Measurements from ENCODE around the gene PARP12.

PARP12 gene

GRCh38 chr7:140048138-140048537, 14.6 kb downstream of the PARP12 start:
- Histone ChIP-seq H3K9ac (ENCODE audit: low read depth, low read length) (no peak overlapping the region), H3K4me2 (ENCODE audit: insufficient read depth, low read length) (no peak overlapping the region), H4K20me1 (ENCODE audit: insufficient read depth, low read length) (no peaks in the 10 kb centered on the region), H3K36me3 (ENCODE audit: insufficient read depth, low read length) (peaks cover 54% of the 10 kb centered on the region), H3K9me3 (ENCODE audit: insufficient read depth, low read length, severe bottlenecking) (no peaks in the 10 kb centered on the region), H2AFZ (ENCODE audit: low read depth, low read length) (no peak overlapping the region), H3K27ac (ENCODE audit: low read length) (no peak overlapping the region), H3K79me2 (ENCODE audit: insufficient read depth, low read length) (no peaks in the 10 kb centered on the region), H3K27me3 (ENCODE audit: insufficient read depth, low read length, poor library complexity) (no peaks in the 10 kb centered on the region), H3K4me3 (ENCODE audit: low read depth in 1 of 2, low read length in 2 of 2) (no peak overlapping the region), H3K4me1 (ENCODE audit: insufficient read depth, low read length) (no peaks in the 10 kb centered on the region)
- DNase-seq (no peak), ATAC-seq (ENCODE audit: insufficient read depth, low read depth) (no peak)
- TF ChIP-seq, protein P1, sequence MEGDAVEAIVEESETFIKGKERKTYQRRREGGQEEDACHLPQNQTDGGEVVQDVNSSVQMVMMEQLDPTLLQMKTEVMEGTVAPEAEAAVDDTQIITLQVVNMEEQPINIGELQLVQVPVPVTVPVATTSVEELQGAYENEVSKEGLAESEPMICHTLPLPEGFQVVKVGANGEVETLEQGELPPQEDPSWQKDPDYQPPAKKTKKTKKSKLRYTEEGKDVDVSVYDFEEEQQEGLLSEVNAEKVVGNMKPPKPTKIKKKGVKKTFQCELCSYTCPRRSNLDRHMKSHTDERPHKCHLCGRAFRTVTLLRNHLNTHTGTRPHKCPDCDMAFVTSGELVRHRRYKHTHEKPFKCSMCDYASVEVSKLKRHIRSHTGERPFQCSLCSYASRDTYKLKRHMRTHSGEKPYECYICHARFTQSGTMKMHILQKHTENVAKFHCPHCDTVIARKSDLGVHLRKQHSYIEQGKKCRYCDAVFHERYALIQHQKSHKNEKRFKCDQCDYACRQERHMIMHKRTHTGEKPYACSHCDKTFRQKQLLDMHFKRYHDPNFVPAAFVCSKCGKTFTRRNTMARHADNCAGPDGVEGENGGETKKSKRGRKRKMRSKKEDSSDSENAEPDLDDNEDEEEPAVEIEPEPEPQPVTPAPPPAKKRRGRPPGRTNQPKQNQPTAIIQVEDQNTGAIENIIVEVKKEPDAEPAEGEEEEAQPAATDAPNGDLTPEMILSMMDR (IDR thresholded peaks at IDR 0.05; ENCODE audit: borderline replicate concordance, extremely low read depth, low read length, poor library complexity, severe bottlenecking), result no peak
- TF ChIP-seq EZH2 (IDR thresholded peaks at IDR 0.05; ENCODE audit: borderline replicate concordance, low read depth, low read length, severe bottlenecking), result no peak

GRCh38 chr7:140047197-140047596, 15.6 kb downstream of the PARP12 start:
- H3K79me2 ChIP-seq (ENCODE audit: insufficient read depth, low read length), result no peaks in the 10 kb centered on the region
- H3K36me3 ChIP-seq (ENCODE audit: insufficient read depth, low read length), result peaks cover 52% of the 10 kb centered on the region
- H3K4me2 ChIP-seq (ENCODE audit: insufficient read depth, low read length), result no peak overlapping the region
- H4K20me1 ChIP-seq (ENCODE audit: insufficient read depth, low read length), result no peaks in the 10 kb centered on the region
- H3K9me3 ChIP-seq (ENCODE audit: insufficient read depth, low read length, severe bottlenecking), result no peaks in the 10 kb centered on the region
- TF ChIP-seq, protein P1 (IDR thresholded peaks at IDR 0.05; ENCODE audit: borderline replicate concordance, extremely low read depth, low read length, poor library complexity, severe bottlenecking), result no peak
- no peak for TF ChIP-seq EZH2 (IDR thresholded peaks at IDR 0.05; ENCODE audit: borderline replicate concordance, low read depth, low read length, severe bottlenecking)
- H3K9ac ChIP-seq (ENCODE audit: low read depth, low read length), result no peak overlapping the region
- H3K27me3 ChIP-seq (ENCODE audit: insufficient read depth, low read length, poor library complexity), result no peaks in the 10 kb centered on the region
- no peak overlapping the region for H3K4me3 ChIP-seq (ENCODE audit: low read depth in 1 of 2, low read length in 2 of 2)
- DNase-seq (no peak), ATAC-seq (ENCODE audit: insufficient read depth, low read depth) (no peak)
- no peaks in the 10 kb centered on the region for H3K4me1 ChIP-seq (ENCODE audit: insufficient read depth, low read length)
- no peak overlapping the region for H2AFZ ChIP-seq (ENCODE audit: low read depth, low read length)
- no peak overlapping the region for H3K27ac ChIP-seq (ENCODE audit: low read length)

DNA sequence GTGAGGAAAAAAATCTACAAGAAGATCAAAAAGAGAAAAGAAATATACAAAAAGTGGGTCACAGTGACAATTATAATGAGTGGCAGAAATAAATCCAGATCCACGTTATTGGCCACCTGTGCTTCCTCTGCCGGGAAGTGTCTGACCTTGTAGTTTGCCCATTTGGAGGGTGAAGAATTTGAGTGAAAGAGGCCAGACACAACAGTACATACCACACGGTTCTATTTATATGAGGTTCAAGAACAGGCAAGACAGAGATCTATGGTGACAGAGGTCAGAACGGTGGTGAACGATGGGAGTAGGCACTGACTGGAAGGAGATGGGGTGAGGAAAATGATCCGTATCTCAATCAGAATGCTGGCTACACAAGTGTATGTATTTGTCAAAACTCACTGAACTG, 17.1 kb downstream of the PARP12 start:
- no peaks in the 10 kb centered on the region for H3K27me3 ChIP-seq (ENCODE audit: insufficient read depth, low read length, poor library complexity)
- 0 out of 2 replicates have a peak, but pooled peaks cover 2% of the 10 kb centered on the region for H4K20me1 ChIP-seq (ENCODE audit: insufficient read depth, low read length)
- no peak overlapping the region for H3K4me3 ChIP-seq (ENCODE audit: low read depth in 1 of 2, low read length in 2 of 2)
- no peak overlapping the region for H3K9ac ChIP-seq (ENCODE audit: low read depth, low read length)
- H3K4me1 ChIP-seq (ENCODE audit: insufficient read depth, low read length), result no peaks in the 10 kb centered on the region
- no peaks in the 10 kb centered on the region for H3K79me2 ChIP-seq (ENCODE audit: insufficient read depth, low read length)
- DNase-seq, result no peak
- TF ChIP-seq, protein P1 (IDR thresholded peaks at IDR 0.05; ENCODE audit: borderline replicate concordance, extremely low read depth, low read length, poor library complexity, severe bottlenecking), result no peak
- no peak for TF ChIP-seq EZH2 (IDR thresholded peaks at IDR 0.05; ENCODE audit: borderline replicate concordance, low read depth, low read length, severe bottlenecking)
- no peak overlapping the region for H3K27ac ChIP-seq (ENCODE audit: low read length)
- no peak overlapping the region for H2AFZ ChIP-seq (ENCODE audit: low read depth, low read length)
- H3K9me3 ChIP-seq (ENCODE audit: insufficient read depth, low read length, severe bottlenecking), result no peaks in the 10 kb centered on the region
- ATAC-seq (ENCODE audit: insufficient read depth, low read depth), result no peak
- no peak overlapping the region for H3K4me2 ChIP-seq (ENCODE audit: insufficient read depth, low read length)
- peaks cover 59% of the 10 kb centered on the region for H3K36me3 ChIP-seq (ENCODE audit: insufficient read depth, low read length)

GRCh38 chr7:140044251-140044650, 18.5 kb downstream of the PARP12 start:
- H3K4me3 ChIP-seq (ENCODE audit: low read depth in 1 of 2, low read length in 2 of 2), result no peak overlapping the region
- no peaks in the 10 kb centered on the region for H3K9me3 ChIP-seq (ENCODE audit: insufficient read depth, low read length, severe bottlenecking)
- no peaks in the 10 kb centered on the region for H3K4me1 ChIP-seq (ENCODE audit: insufficient read depth, low read length)
- H3K9ac ChIP-seq (ENCODE audit: low read depth, low read length), result no peak overlapping the region
- TF ChIP-seq, protein P1 (IDR thresholded peaks at IDR 0.05; ENCODE audit: borderline replicate concordance, extremely low read depth, low read length, poor library complexity, severe bottlenecking), result no peak
- TF ChIP-seq EZH2 (IDR thresholded peaks at IDR 0.05; ENCODE audit: borderline replicate concordance, low read depth, low read length, severe bottlenecking), result no peak
- H3K27ac ChIP-seq (ENCODE audit: low read length), result no peak overlapping the region
- DNase-seq, result no peak
- no peaks in the 10 kb centered on the region for H3K79me2 ChIP-seq (ENCODE audit: insufficient read depth, low read length)
- peaks cover 72% of the 10 kb centered on the region for H3K36me3 ChIP-seq (ENCODE audit: insufficient read depth, low read length)
- H2AFZ ChIP-seq (ENCODE audit: low read depth, low read length), result no peak overlapping the region
- H3K4me2 ChIP-seq (ENCODE audit: insufficient read depth, low read length), result no peak overlapping the region
- H3K27me3 ChIP-seq (ENCODE audit: insufficient read depth, low read length, poor library complexity), result no peaks in the 10 kb centered on the region
- ATAC-seq (ENCODE audit: insufficient read depth, low read depth), result no peak
- H4K20me1 ChIP-seq (ENCODE audit: insufficient read depth, low read length), result 0 out of 2 replicates have a peak, but pooled peaks cover 6% of the 10 kb centered on the region
